ENCODE measurements around the gene GRIN2A.

DNA sequence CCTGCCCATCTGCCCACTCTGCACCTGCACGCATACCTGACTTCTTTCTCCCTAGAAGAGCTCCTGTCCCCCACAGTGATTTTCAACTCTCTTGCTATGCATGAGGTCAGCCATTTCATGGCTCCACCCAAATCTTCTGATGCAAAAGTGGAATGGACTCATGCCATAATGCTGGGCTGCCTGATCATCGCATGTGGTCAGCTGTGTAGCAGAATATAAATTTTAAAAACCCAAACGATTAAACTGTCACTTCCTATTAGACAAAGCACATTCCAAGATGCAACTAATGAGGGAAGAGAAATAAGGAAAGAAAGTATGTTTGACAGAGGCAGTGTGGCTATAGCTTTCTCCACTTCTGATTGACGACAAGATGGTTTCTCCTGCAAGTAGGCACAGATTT, 26.1 kb downstream of the GRIN2A start:
- TF ChIP-seq POLR2A (IDR thresholded peaks at IDR 0.05; ENCODE audit: low read length) = no peak
- TF ChIP-seq EP300 (IDR thresholded peaks at IDR 0.05) = no peak
- TF ChIP-seq, protein P1, sequence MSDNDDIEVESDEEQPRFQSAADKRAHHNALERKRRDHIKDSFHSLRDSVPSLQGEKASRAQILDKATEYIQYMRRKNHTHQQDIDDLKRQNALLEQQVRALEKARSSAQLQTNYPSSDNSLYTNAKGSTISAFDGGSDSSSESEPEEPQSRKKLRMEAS (IDR thresholded peaks at IDR 0.05) = no peak
- TF ChIP-seq CEBPB (IDR thresholded peaks at IDR 0.05) = no peak
- TF ChIP-seq, protein P2, sequence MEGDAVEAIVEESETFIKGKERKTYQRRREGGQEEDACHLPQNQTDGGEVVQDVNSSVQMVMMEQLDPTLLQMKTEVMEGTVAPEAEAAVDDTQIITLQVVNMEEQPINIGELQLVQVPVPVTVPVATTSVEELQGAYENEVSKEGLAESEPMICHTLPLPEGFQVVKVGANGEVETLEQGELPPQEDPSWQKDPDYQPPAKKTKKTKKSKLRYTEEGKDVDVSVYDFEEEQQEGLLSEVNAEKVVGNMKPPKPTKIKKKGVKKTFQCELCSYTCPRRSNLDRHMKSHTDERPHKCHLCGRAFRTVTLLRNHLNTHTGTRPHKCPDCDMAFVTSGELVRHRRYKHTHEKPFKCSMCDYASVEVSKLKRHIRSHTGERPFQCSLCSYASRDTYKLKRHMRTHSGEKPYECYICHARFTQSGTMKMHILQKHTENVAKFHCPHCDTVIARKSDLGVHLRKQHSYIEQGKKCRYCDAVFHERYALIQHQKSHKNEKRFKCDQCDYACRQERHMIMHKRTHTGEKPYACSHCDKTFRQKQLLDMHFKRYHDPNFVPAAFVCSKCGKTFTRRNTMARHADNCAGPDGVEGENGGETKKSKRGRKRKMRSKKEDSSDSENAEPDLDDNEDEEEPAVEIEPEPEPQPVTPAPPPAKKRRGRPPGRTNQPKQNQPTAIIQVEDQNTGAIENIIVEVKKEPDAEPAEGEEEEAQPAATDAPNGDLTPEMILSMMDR (IDR thresholded peaks at IDR 0.05) = no peak
- TF ChIP-seq, protein P3, sequence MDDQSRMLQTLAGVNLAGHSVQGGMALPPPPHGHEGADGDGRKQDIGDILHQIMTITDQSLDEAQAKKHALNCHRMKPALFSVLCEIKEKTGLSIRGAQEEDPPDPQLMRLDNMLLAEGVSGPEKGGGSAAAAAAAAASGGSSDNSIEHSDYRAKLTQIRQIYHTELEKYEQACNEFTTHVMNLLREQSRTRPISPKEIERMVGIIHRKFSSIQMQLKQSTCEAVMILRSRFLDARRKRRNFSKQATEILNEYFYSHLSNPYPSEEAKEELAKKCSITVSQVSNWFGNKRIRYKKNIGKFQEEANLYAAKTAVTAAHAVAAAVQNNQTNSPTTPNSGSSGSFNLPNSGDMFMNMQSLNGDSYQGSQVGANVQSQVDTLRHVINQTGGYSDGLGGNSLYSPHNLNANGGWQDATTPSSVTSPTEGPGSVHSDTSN (IDR thresholded peaks at IDR 0.05) = no peak
- no peak for TF ChIP-seq RCOR1 (IDR thresholded peaks at IDR 0.05; ENCODE audit: low read depth, low read length)
